IMR-90 (cell line): ENCODE results near the gene SET. TPM values are rescaled to one million over a fixed set of nuclear protein-coding genes. Genes with fewer than 3 reads are reported as not detected.

Experiments
- ATAC-seq: fragments of 200-7000 bp; cut with Tn5 transposase; 2 replicates; pipeline ENCODE4 v1.9.1; 2020; ENCODE audit warnings: low read depth, mild to moderate bottlenecking, moderate library complexity
- BruUV-seq: library from RNA; stranded (reverse); fragments of 400-500 nt; replicated peaks from 2 replicates; lab custom pipeline; 2021; lab: Mats Ljungman, UMichigan
- CTCF ChIA-PET: fragments of 300-600 bp; formaldehyde crosslinking; extraction: SDS; loops from one replicate; lab custom pipeline; 2021; ENCODE audit warnings: antibody characterized with exemption; lab: Yijun Ruan, JAX
- POLR2A ChIA-PET: fragments of 300-600 bp; sonication (Branson Sonifier 250); formaldehyde crosslinking; loops from one replicate; lab custom pipeline; 2022; ENCODE audit warnings: antibody characterized with exemption; ENCODE audit not compliant: unreplicated experiment; lab: Charles Lee
- DNase-seq: peaks from one replicate; pipeline ENCODE4 v3.0.0; 2013
- H2AFZ ChIP-seq: replicated peaks from 2 replicates; pipeline ENCODE3; 2013; ENCODE audit warnings: low read length, mild to moderate bottlenecking; ENCODE audit not compliant: poor library complexity
- H2AK5ac ChIP-seq: 2 replicates; pipeline ENCODE4 v1.6.1; 2013; ENCODE audit warnings: low read depth, low read length, inconsistent platforms
- H2AK9ac ChIP-seq: replicated peaks from 2 replicates; pipeline ENCODE3; 2013; ENCODE audit warnings: mild to moderate bottlenecking, low read depth, low read length, moderate library complexity; ENCODE audit not compliant: poor library complexity
- H2BK120ac ChIP-seq: 2 replicates; pipeline ENCODE4 v1.6.1; 2013; ENCODE audit warnings: low read depth, low read length, inconsistent platforms
- H2BK15ac ChIP-seq: 3 replicates; pipeline ENCODE4 v1.6.1; 2013; ENCODE audit warnings: low read depth, low read length, inconsistent platforms
- H2BK20ac ChIP-seq: 2 replicates; pipeline ENCODE4 v1.6.1; 2013; ENCODE audit warnings: low read depth, mild to moderate bottlenecking, inconsistent platforms, low read length, moderate library complexity
- H2BK5ac ChIP-seq: 2 replicates; pipeline ENCODE4 v1.6.1; 2013; ENCODE audit warnings: mild to moderate bottlenecking, low read depth, low read length, inconsistent platforms; ENCODE audit not compliant: poor library complexity, severe bottlenecking
- H3K14ac ChIP-seq: replicated peaks from 2 replicates; pipeline ENCODE4 v1.6.1; 2013; ENCODE audit warnings: low read depth, low read length, inconsistent platforms
- H3K18ac ChIP-seq: 2 replicates; pipeline ENCODE4 v1.6.1; 2013; ENCODE audit warnings: low read depth, low read length, control low read depth
- H3K23ac ChIP-seq: 2 replicates; pipeline ENCODE4 v1.6.1; 2013; ENCODE audit warnings: low read depth, low read length, inconsistent platforms
- H3K27ac ChIP-seq: 2 replicates; pipeline ENCODE4 v1.5.1; 2013; ENCODE audit warnings: mild to moderate bottlenecking, control low read depth, low read length; ENCODE audit not compliant: insufficient read depth
- H3K27me3 ChIP-seq: 2 replicates; pipeline ENCODE4 v1.6.1; 2013; ENCODE audit warnings: low read length; ENCODE audit not compliant: control insufficient read depth, insufficient read depth
- H3K36me3 ChIP-seq: 2 replicates; pipeline ENCODE4 v1.6.1; 2013; ENCODE audit warnings: low read length, mixed read lengths; ENCODE audit not compliant: control insufficient read depth, insufficient read depth
- H3K4ac ChIP-seq: 2 replicates; pipeline ENCODE4 v1.6.1; 2013; ENCODE audit warnings: low read depth, low read length, inconsistent platforms
- H3K4me1 ChIP-seq: 2 replicates; pipeline ENCODE4 v1.6.1; 2013; ENCODE audit warnings: low read length, mixed read lengths; ENCODE audit not compliant: control insufficient read depth, insufficient read depth
- H3K4me2 ChIP-seq: 2 replicates; pipeline ENCODE4 v1.6.1; 2013; ENCODE audit warnings: low read depth, mild to moderate bottlenecking, control low read depth, low read length, moderate library complexity
- H3K4me3 ChIP-seq: 2 replicates; pipeline ENCODE4 v1.5.1; 2013; ENCODE audit warnings: low read depth, mild to moderate bottlenecking, control low read depth, low read length, moderate library complexity; ENCODE audit not compliant: insufficient read depth
- H3K56ac ChIP-seq: 2 replicates; pipeline ENCODE4 v1.6.1; 2013; ENCODE audit warnings: low read length, inconsistent platforms; ENCODE audit not compliant: insufficient read depth; ENCODE audit errors: extremely low read depth
- H3K79me1 ChIP-seq, 2 experiments: 2 replicates each; pipeline ENCODE4 v1.6.1; 2013; ENCODE audit warnings: low read length in 2 of 2, inconsistent platforms in 1 of 2, low read depth in 1 of 2
- H3K9ac ChIP-seq: 2 replicates; pipeline ENCODE4 v1.6.1; 2013; ENCODE audit warnings: low read depth, low read length, control low read depth
- H3K9me1 ChIP-seq: 2 replicates; pipeline ENCODE4 v1.6.1; 2013; ENCODE audit warnings: low read length, inconsistent platforms; ENCODE audit not compliant: insufficient read depth
- H3K9me3 ChIP-seq: 2 replicates; pipeline ENCODE4 v1.6.1; 2013; ENCODE audit warnings: low read length; ENCODE audit not compliant: control insufficient read depth, insufficient read depth
- H4K20me1 ChIP-seq: 2 replicates; pipeline ENCODE4 v1.6.1; 2013; ENCODE audit warnings: low read length, inconsistent platforms; ENCODE audit not compliant: insufficient read depth
- H4K5ac ChIP-seq: 2 replicates; pipeline ENCODE4 v1.6.1; 2013; ENCODE audit warnings: mild to moderate bottlenecking, low read depth, low read length, control low read depth
- H4K8ac ChIP-seq, 2 experiments: 2 replicates each; pipeline ENCODE4 v1.6.1; 2013; ENCODE audit warnings: low read depth in 2 of 2, low read length in 2 of 2, control low read depth in 1 of 2, inconsistent platforms in 1 of 2
- H4K91ac ChIP-seq: 2 replicates; pipeline ENCODE4 v1.6.1; 2013; ENCODE audit warnings: low read depth, low read length, inconsistent platforms; ENCODE audit not compliant: insufficient read depth
- CEBPB ChIP-seq: IDR thresholded peaks from 2 replicates; pipeline ENCODE4 v1.6.1; 2012; ENCODE audit warnings: low read depth, low read length, improper control_type of control experiment
- FOS ChIP-seq: fragments of 150-350 bp; IDR thresholded peaks from 2 replicates; pipeline ENCODE4 v1.6.1; 2016; ENCODE audit warnings: low read depth, low read length
- MAFK ChIP-seq: IDR thresholded peaks from 2 replicates; pipeline ENCODE4 v1.6.1; 2012; ENCODE audit warnings: low read depth, low read length, improper control_type of control experiment
- MAZ ChIP-seq: IDR thresholded peaks from 2 replicates; pipeline ENCODE4 v1.6.1; 2012; ENCODE audit warnings: low read depth, mild to moderate bottlenecking, low read length, improper control_type of control experiment, moderate library complexity, borderline replicate concordance
- RAD21 ChIP-seq: IDR thresholded peaks from 2 replicates; pipeline ENCODE4 v1.6.1; 2012; ENCODE audit warnings: low read length, improper control_type of control experiment
- WGBS, 2 experiments: methylation state at CpG; one replicate each; pipeline versions ENCODE4 v1.1.5 to v1.1.7; 2013; ENCODE audit warnings: missing lambda C conversion rate in 2 of 2; ENCODE audit not compliant: insufficient read length in 1 of 2; ENCODE audit errors: extremely low coverage in 2 of 2; 5-methylcytosine and 5-hydroxymethylcytosine counted together
- dilution Hi-C: fragments of 300-500 bp; cut with HindIII; formaldehyde crosslinking; loops from one replicate; pipeline ENCODE4 v1.14.3; 2018; ENCODE audit warnings: low sequenced_read_pairs; ENCODE audit not compliant: unreplicated experiment
- in situ Hi-C: fragments of 300-500 bp; cut with MboI; formaldehyde crosslinking; loops from 3 replicates; pipeline ENCODE4 v1.14.3; 2019; ENCODE audit warnings: low sequenced_read_pairs, inconsistent platforms, mixed read lengths
- intact Hi-C: fragments of 100-400 bp; cut with micrococcal nuclease; formaldehyde crosslinking; loops from 2 replicates; pipeline ENCODE4 v1.10.0; 2022
- polyA plus RNA-seq, 3 experiments: library from polyadenylated mRNA; depleted of rRNA; stranded (reverse); fragments of >200 nt; gene quantifications; 2 replicates each; pipeline ENCODE4 v1.2.3, GENCODE V29; 2012; ENCODE audit warnings: low replicate concordance in 1 of 3
- total RNA-seq: library from RNA; depleted of rRNA; stranded (reverse); fragments of >200 nt; gene quantifications from 2 replicates; pipeline ENCODE4 v1.2.3, GENCODE V29; 2012
- TF ChIP-seq, protein P1 (sequence below): fragments of 150-350 bp; IDR thresholded peaks from 2 replicates; pipeline ENCODE4 v1.6.1; 2017; ENCODE audit warnings: mild to moderate bottlenecking, antibody characterized with exemption, low read length, low read depth

The SET gene
- total and polyA plus RNA-seq, 2 of the 4 experiments (the other 2 are of a cell fraction): 104 to 182 TPM

DNA sequence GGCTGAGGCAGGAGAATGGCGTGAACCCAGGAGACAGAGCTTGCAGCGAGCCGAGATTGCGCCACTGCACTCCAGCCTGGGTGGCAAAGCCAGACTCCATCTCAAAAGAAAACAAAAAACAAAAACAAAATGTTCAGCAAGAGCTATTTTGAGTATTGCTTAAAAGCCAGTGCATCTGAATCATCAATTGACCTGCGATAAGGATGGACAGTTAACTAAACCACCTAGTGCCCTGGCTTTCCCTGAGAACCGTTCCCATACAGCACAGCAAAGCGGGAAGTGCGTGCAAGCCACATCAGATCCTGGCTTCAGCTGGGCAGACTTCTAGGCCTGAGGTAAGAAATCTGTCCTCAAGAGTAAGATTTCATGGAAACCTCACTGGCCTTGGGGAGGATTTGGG lies 35.1 kb upstream of the SET start:
- Histone ChIP-seq H2AFZ (no peak overlapping the region), H3K18ac (no peak overlapping the region), H3K23ac (no peak overlapping the region; the same call in 1 of the 2 replicates), H3K9me3 (no peaks in the 10 kb centered on the region), H2BK15ac (no peak overlapping the region), H3K36me3 (no peaks in the 10 kb centered on the region), H4K5ac (no peak overlapping the region), H3K9ac (no peak overlapping the region), H3K4me1 (no peaks in the 10 kb centered on the region), H3K14ac (no peak overlapping the region), H2AK5ac (no peak overlapping the region), H3K56ac (no peak overlapping the region), H3K27me3 (no peaks in the 10 kb centered on the region), H4K91ac (no peak overlapping the region), H3K4ac (no peak overlapping the region), H3K27ac (no peak overlapping the region), H4K8ac (no peak overlapping the region), H3K4me2 (no peak overlapping the region), H2BK120ac (no peak overlapping the region), H3K79me1 (peaks cover 15 to 23% of the 10 kb centered on the region in 2 experiments), H2BK20ac (no peak overlapping the region), H4K20me1 (no peaks in the 10 kb centered on the region), H2AK9ac (no peak overlapping the region), H3K4me3 (no peak overlapping the region), H2BK5ac (no peak overlapping the region), H3K9me1 (0 out of 2 replicates have a peak, but pooled peaks cover 4% of the 10 kb centered on the region)
- TF ChIP-seq, protein P1, sequence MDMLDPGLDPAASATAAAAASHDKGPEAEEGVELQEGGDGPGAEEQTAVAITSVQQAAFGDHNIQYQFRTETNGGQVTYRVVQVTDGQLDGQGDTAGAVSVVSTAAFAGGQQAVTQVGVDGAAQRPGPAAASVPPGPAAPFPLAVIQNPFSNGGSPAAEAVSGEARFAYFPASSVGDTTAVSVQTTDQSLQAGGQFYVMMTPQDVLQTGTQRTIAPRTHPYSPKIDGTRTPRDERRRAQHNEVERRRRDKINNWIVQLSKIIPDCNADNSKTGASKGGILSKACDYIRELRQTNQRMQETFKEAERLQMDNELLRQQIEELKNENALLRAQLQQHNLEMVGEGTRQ: no peak
- no peak for TF ChIP-seq RAD21
- TF ChIP-seq FOS: no peak
- no peak for TF ChIP-seq CEBPB
- no peak for TF ChIP-seq MAZ
- TF ChIP-seq MAFK: no peak
- ATAC-seq (no peak), DNase-seq (no peak)
- CTCF ChIA-PET: interaction anchor here (0.5 kb wide), 1 partner anchor 310 kb away, joined by 3 read pairs; no protein-coding TSS in a partner anchor
- intact Hi-C loops: no loop called here
- no TSS peak for BruUV-seq
- 80% methylated on average over 3 of the region's 8 CpGs; no CpG with 5 or more reads in 1 of the 2 experiments for WGBS, 2 experiments
- in situ Hi-C loops: no loop called here
- dilution Hi-C loops: no loop called here
- POLR2A ChIA-PET: no interaction called here
